ENCODE measurements around the gene ADIG. TPM values are rescaled to one million over a fixed set of nuclear protein-coding genes. Genes with fewer than 3 reads are reported as not detected.

The ADIG gene
- total and polyA plus RNA-seq, 5 donors from 2014 or later, result not detected

DNA sequence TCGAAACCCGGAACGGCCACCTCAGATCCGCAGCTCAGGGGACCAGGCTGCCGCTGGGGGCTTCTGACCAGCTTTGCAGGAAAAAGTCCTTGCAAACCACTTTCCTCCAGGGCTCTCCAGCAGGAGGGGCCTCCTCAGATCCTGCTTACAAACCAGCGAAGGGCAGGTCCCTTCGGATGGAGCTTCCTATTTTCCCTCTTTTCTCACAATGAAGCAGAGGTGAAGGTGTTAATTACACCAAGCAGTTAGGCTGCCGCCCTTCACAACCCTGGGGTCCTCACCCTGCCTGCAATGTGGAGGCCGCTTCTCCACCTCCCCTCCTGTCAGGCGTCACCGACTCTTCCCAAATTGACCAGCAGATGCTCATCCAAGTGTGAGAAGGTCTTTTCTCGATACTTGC lies 26.4 kb downstream of the ADIG start:
- H3K4me1 Mint-ChIP-seq, result peaks cover 0 to under 1% (median 0%) of the 10 kb centered on the region in 4 donors
- Histone ChIP-seq H3K27ac (ENCODE audit: insufficient read depth, low read length, poor library complexity, severe bottlenecking) (no peak overlapping the region), H3K36me3 (ENCODE audit: control insufficient read depth, insufficient read depth, low read length) (no peaks in the 10 kb centered on the region), H3K27me3 (ENCODE audit: control insufficient read depth, insufficient read depth, low read length) (peaks cover 26% of the 10 kb centered on the region), H3K4me3 (ENCODE audit: low read depth, low read length) (no peak overlapping the region), H3K9me3 (ENCODE audit: control insufficient read depth in 2 of 2, low read length in 2 of 2) (no peaks in the 10 kb centered on the region), H3K4me1 (ENCODE audit: control insufficient read depth, insufficient read depth, low read length, poor library complexity, severe bottlenecking) (no peaks in the 10 kb centered on the region)
- no peak for ATAC-seq (ENCODE audit: low read depth in 2 of 2)
- no peaks in the 10 kb centered on the region for H3K36me3 Mint-ChIP-seq
- no peak for DNase-seq
- peaks cover 0 to 1% (median 0%) of the 10 kb centered on the region in 7 donors for H3K9me3 Mint-ChIP-seq
- no peak overlapping the region for H3K27ac Mint-ChIP-seq
- no peak overlapping the region for H3K4me3 Mint-ChIP-seq
- peaks cover 51% of the 10 kb centered on the region for H3K27me3 Mint-ChIP-seq

DNA sequence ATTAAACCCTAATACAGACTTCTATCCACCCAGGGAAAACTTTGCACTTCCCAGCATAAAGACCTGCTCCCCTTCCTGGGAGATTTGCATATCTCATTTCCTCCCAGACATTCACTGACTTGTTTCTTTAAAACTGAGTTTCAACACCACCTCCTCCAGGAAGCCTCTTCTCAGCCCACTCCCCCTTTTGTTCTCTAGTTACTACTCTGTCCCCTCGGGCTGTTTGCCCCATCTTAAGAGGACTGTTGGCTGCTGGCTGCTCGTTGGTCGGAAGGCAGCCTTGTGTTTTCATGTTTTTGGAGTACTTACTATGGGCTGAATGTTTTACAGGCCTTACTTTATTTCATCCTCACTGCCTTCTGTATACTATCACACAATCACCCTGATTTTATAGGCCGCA lies 27.2 kb downstream of the ADIG start:
- Histone ChIP-seq H3K27ac (ENCODE audit: insufficient read depth, low read length, poor library complexity, severe bottlenecking) (no peak overlapping the region), H3K4me3 (ENCODE audit: low read depth, low read length) (no peak overlapping the region), H3K27me3 (ENCODE audit: control insufficient read depth, insufficient read depth, low read length) (peaks cover 21% of the 10 kb centered on the region), H3K9me3 (ENCODE audit: control insufficient read depth in 2 of 2, low read length in 2 of 2) (no peaks in the 10 kb centered on the region), H3K36me3 (ENCODE audit: control insufficient read depth, insufficient read depth, low read length) (no peaks in the 10 kb centered on the region), H3K4me1 (ENCODE audit: control insufficient read depth, insufficient read depth, low read length, poor library complexity, severe bottlenecking) (no peaks in the 10 kb centered on the region)
- no peaks in the 10 kb centered on the region for H3K4me1 Mint-ChIP-seq
- H3K27ac Mint-ChIP-seq, result peak overlapping the region in 1 of 3 donors; percentile 34
- peaks cover 0 to 3% (median 0%) of the 10 kb centered on the region in 7 donors for H3K9me3 Mint-ChIP-seq
- H3K27me3 Mint-ChIP-seq, result peaks cover 42% of the 10 kb centered on the region
- ATAC-seq (ENCODE audit: low read depth in 2 of 2), result no peak
- H3K36me3 Mint-ChIP-seq, result no peaks in the 10 kb centered on the region
- no peak for DNase-seq
- H3K4me3 Mint-ChIP-seq, result no peak overlapping the region

DNA sequence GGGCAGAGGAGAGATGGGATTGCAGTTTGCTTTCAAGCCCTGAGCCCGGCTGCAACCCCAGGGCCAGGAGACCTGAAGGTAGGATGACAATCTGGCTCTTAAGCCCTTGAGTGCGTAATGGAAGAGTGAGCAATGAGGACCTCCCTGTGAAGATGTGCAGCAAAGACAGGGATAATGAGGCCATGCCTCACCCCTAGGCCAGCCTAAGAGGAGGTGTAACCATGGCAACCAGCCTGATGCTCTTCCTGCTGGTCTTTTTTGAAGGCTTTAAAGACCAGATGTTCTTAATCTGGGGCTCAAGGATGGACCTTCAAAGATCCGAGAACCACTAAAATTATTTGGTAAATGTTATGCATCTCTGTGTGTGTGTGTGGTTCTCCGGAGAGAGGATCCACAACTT lies 28.8 kb downstream of the ADIG start:
- Histone ChIP-seq H3K4me1 (ENCODE audit: control insufficient read depth, insufficient read depth, low read length, poor library complexity, severe bottlenecking) (no peaks in the 10 kb centered on the region), H3K9me3 (ENCODE audit: control insufficient read depth in 2 of 2, low read length in 2 of 2) (no peaks in the 10 kb centered on the region), H3K4me3 (ENCODE audit: low read depth, low read length) (no peak overlapping the region), H3K36me3 (ENCODE audit: control insufficient read depth, insufficient read depth, low read length) (no peaks in the 10 kb centered on the region), H3K27ac (ENCODE audit: insufficient read depth, low read length, poor library complexity, severe bottlenecking) (no peak overlapping the region), H3K27me3 (ENCODE audit: control insufficient read depth, insufficient read depth, low read length) (peaks cover 13% of the 10 kb centered on the region)
- ATAC-seq (ENCODE audit: low read depth in 2 of 2) (no peak), DNase-seq (no peak)
- Mint-ChIP-seq H3K9me3 (peaks cover 0 to 3% (median 0%) of the 10 kb centered on the region in 7 donors), H3K36me3 (no peaks in the 10 kb centered on the region), H3K4me3 (no peak overlapping the region), H3K4me1 (no peaks in the 10 kb centered on the region), H3K27me3 (peaks cover 39% of the 10 kb centered on the region), H3K27ac (no peak overlapping the region)

DNA sequence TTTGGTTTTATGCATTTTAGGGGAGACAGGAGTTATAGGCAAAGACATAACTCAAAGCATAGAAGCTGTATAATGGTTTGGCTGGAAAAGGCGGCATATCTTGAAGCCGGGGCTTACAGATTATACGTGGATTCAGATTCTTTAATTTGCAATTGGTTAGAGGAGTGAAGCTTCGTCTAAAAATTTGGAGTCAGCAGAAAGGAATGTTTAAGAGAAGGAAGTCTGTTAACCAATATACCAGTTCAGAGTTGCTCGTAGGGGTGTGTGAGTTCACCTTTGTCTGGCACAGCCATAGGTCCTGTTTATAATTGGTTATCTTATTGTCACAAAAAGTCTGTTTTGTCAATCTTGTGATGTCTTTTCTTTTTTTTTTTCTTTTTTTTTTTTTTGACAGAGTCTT lies 29.5 kb downstream of the ADIG start:
- Histone ChIP-seq H3K9me3 (ENCODE audit: control insufficient read depth in 2 of 2, low read length in 2 of 2) (no peaks in the 10 kb centered on the region), H3K4me3 (ENCODE audit: low read depth, low read length) (no peak overlapping the region), H3K27ac (ENCODE audit: insufficient read depth, low read length, poor library complexity, severe bottlenecking) (no peak overlapping the region), H3K36me3 (ENCODE audit: control insufficient read depth, insufficient read depth, low read length) (no peaks in the 10 kb centered on the region), H3K4me1 (ENCODE audit: control insufficient read depth, insufficient read depth, low read length, poor library complexity, severe bottlenecking) (no peaks in the 10 kb centered on the region), H3K27me3 (ENCODE audit: control insufficient read depth, insufficient read depth, low read length) (peaks cover 6% of the 10 kb centered on the region)
- Mint-ChIP-seq H3K27me3 (peaks cover 35% of the 10 kb centered on the region), H3K36me3 (no peaks in the 10 kb centered on the region), H3K9me3 (peaks cover 0 to 3% (median 0%) of the 10 kb centered on the region in 7 donors), H3K4me1 (no peaks in the 10 kb centered on the region), H3K27ac (no peak overlapping the region), H3K4me3 (no peak overlapping the region)
- DNase-seq, result no peak
- no peak for ATAC-seq (ENCODE audit: low read depth in 2 of 2)

DNA sequence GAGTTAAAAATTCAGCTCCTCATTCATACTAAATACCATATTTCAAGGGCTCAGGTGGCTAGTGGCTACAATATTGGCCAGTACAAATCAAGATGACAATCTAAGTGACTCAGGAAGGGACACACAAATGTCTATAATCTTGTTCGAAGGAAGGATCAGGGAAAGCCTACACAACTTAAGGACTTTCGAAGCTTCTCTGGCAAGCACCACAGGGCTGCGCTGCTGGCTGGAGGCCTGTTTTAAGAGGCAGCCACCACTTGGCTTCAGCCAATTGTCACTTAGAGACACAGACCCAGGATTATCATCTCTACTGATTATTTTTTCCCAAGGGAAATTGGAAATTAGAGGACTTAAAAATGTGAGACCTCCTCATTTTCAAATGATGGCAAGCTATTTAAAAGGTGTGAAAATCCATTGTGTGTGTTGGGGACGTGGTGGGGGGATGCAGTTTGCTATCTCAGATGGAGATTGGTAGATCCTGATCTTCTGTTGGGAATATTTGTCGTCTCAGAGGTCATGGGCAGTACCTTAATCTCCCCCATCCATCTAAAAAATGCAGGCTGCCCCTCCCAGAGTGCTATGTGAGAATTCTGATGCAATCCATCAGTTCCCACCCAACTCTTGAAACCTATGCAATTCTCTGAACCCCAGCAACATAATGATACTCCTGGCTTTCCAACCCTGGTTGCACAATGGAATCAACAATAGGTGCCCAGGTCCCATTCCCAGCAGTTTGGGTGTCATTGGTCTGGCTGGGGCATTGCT lies 31.9 kb downstream of the ADIG start:
- no peak for DNase-seq
- Histone ChIP-seq H3K36me3 (ENCODE audit: control insufficient read depth, insufficient read depth, low read length) (no peaks in the 10 kb centered on the region), H3K27me3 (ENCODE audit: control insufficient read depth, insufficient read depth, low read length) (peaks cover 2% of the 10 kb centered on the region), H3K4me1 (ENCODE audit: control insufficient read depth, insufficient read depth, low read length, poor library complexity, severe bottlenecking) (no peaks in the 10 kb centered on the region), H3K27ac (ENCODE audit: insufficient read depth, low read length, poor library complexity, severe bottlenecking) (no peak overlapping the region), H3K4me3 (ENCODE audit: low read depth, low read length) (no peak overlapping the region), H3K9me3 (ENCODE audit: control insufficient read depth in 2 of 2, low read length in 2 of 2) (no peaks in the 10 kb centered on the region)
- ATAC-seq (ENCODE audit: low read depth in 2 of 2), result no peak
- Mint-ChIP-seq H3K27me3 (peaks cover 19% of the 10 kb centered on the region), H3K4me3 (no peak overlapping the region), H3K27ac (no peak overlapping the region), H3K36me3 (no peaks in the 10 kb centered on the region), H3K4me1 (no peaks in the 10 kb centered on the region), H3K9me3 (peaks cover 0 to 3% (median 0%) of the 10 kb centered on the region in 7 donors)

DNA sequence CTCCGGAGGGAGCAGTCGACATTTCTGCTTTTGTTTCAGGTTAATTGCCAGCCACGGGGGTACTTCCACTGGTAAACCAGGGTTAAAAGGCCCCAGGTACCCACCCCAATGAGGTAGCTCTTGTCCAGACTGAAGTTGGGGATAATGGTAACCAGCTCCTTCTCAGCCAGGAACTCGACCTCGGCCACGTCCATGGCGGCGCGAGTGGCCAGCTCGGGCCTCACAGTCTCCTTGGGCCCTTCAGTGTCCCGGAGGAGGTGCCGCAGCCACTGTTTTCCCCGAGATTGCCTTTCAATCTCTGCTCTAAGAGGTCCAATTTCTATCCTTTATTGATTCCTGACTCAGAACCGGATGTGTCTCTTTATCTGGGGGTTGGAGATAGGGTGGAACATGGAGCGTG lies 34.3 kb downstream of the ADIG start:
- Mint-ChIP-seq H3K27me3 (peaks cover 8% of the 10 kb centered on the region), H3K4me3 (no peak overlapping the region), H3K36me3 (no peaks in the 10 kb centered on the region), H3K9me3 (peaks cover 0 to 1% (median 0%) of the 10 kb centered on the region in 7 donors), H3K4me1 (no peaks in the 10 kb centered on the region), H3K27ac (no peak overlapping the region)
- no peak overlapping the region for H3K4me3 ChIP-seq (ENCODE audit: low read depth, low read length)
- H3K4me1 ChIP-seq (ENCODE audit: control insufficient read depth, insufficient read depth, low read length, poor library complexity, severe bottlenecking), result no peaks in the 10 kb centered on the region
- no peaks in the 10 kb centered on the region for H3K36me3 ChIP-seq (ENCODE audit: control insufficient read depth, insufficient read depth, low read length)
- peaks cover 5% of the 10 kb centered on the region for H3K27me3 ChIP-seq (ENCODE audit: control insufficient read depth, insufficient read depth, low read length)
- H3K27ac ChIP-seq (ENCODE audit: insufficient read depth, low read length, poor library complexity, severe bottlenecking), result no peak overlapping the region
- no peaks in the 10 kb centered on the region for H3K9me3 ChIP-seq (ENCODE audit: control insufficient read depth in 2 of 2, low read length in 2 of 2)
- no peak for DNase-seq
- ATAC-seq (ENCODE audit: low read depth in 2 of 2), result no peak

DNA sequence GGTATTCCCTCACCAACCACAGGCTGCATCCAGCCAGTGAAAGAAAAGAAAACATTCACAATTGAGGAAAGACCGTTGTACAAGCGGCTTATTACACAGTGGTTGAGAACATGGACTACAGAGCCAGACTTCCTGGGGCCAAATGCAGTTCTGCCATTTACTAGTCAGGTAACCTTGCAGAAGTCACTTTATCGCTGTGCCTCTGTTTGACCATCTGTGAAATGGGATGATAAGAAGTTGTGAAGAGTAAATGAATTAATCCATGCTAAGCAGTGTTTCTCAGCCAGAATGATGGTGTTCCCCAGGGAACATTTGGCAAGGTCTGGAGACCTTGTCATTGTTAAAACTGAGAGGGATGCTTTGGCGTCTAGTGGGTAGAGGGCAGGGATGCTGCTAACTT lies 35.5 kb downstream of the ADIG start:
- no peaks in the 10 kb centered on the region for H3K36me3 ChIP-seq (ENCODE audit: control insufficient read depth, insufficient read depth, low read length)
- DNase-seq (no peak), ATAC-seq (ENCODE audit: low read depth in 2 of 2) (no peak)
- no peak overlapping the region for H3K4me3 ChIP-seq (ENCODE audit: low read depth, low read length)
- no peaks in the 10 kb centered on the region for H3K4me1 ChIP-seq (ENCODE audit: control insufficient read depth, insufficient read depth, low read length, poor library complexity, severe bottlenecking)
- H3K9me3 Mint-ChIP-seq, result peaks cover 0 to 1% (median 0%) of the 10 kb centered on the region in 7 donors
- no peaks in the 10 kb centered on the region for H3K4me1 Mint-ChIP-seq
- H3K27ac ChIP-seq (ENCODE audit: insufficient read depth, low read length, poor library complexity, severe bottlenecking), result no peak overlapping the region
- H3K36me3 Mint-ChIP-seq, result no peaks in the 10 kb centered on the region
- no peaks in the 10 kb centered on the region for H3K9me3 ChIP-seq (ENCODE audit: control insufficient read depth in 2 of 2, low read length in 2 of 2)
- H3K27ac Mint-ChIP-seq, result no peak overlapping the region
- peaks cover 12% of the 10 kb centered on the region for H3K27me3 Mint-ChIP-seq
- no peak overlapping the region for H3K4me3 Mint-ChIP-seq
- peaks cover 5% of the 10 kb centered on the region for H3K27me3 ChIP-seq (ENCODE audit: control insufficient read depth, insufficient read depth, low read length)

Data from CD4-positive, CD25-positive, alpha-beta regulatory T cell (primary cell).